CD4-positive, alpha-beta T cell treated with Interleukin-6 for 4 hours (primary cell): ENCODE measurements around the gene EGF.
A peak's percentile ranks its signal among the peaks of the same experiment; 100 is the strongest.

Experiments
- DNase-seq: peaks from one replicate; pipeline ENCODE4 v3.0.0-alpha.2; 2020; ENCODE audit warnings: mixed read lengths

EGF gene

GRCh38 chr4:110042545-110043517 lies 130.1 kb downstream of the EGF start:
- DNase-seq = no peak

- DNase-seq = no peak
These were observed 133.9 kb downstream of the EGF start for GRCh38 chr4:110046588-110047049.

GRCh38 chr4:110049951-110050925 lies 137.6 kb downstream of the EGF start:
- peak; percentile 65 for DNase-seq

GRCh38 chr4:110055158-110055768 lies 142.6 kb downstream of the EGF start:
- DNase-seq = no peak

- no peak for DNase-seq
These were observed 146.0 kb downstream of the EGF start for GRCh38 chr4:110058677-110059076.

GRCh38 chr4:110059556-110060191 lies 147.0 kb downstream of the EGF start:
- DNase-seq = no peak

GRCh38 chr4:110061076-110061475 lies 148.4 kb downstream of the EGF start:
- DNase-seq = no peak
